H4 (cell line): ENCODE measurements around the gene SCN4B. TPM values are rescaled to one million over a fixed set of nuclear protein-coding genes. Genes with fewer than 3 reads are reported as not detected.

Experiments
- DNase-seq: peaks from one replicate; pipeline ENCODE4 v3.0.0-alpha.2; 2015; ENCODE audit warnings: low spot score
- total RNA-seq: library from RNA; depleted of rRNA; stranded (reverse); fragments of >200 nt; shearing (Covaris generic); gene quantifications from 2 replicates; pipeline ENCODE4 v1.2.3, GENCODE V29; 2014

The SCN4B gene
- total RNA-seq, 1 experiment from 2014 or later: 2.5 TPM

- DNase-seq: no peak
Measured at GRCh38 chr11:118129471-118130172, 23.0 kb downstream of the SCN4B start.

- no peak for DNase-seq
Measured at GRCh38 chr11:118128721-118129470, 23.7 kb downstream of the SCN4B start.

- DNase-seq: no peak
Measured at GRCh38 chr11:118128310-118128709, 24.3 kb downstream of the SCN4B start.

GRCh38 chr11:118126082-118126838, 26.4 kb downstream of the SCN4B start:
- DNase-seq: no peak

GRCh38 chr11:118124929-118125535, 27.6 kb downstream of the SCN4B start:
- no peak for DNase-seq

- no peak for DNase-seq
Measured at GRCh38 chr11:118120793-118121192, 31.8 kb downstream of the SCN4B start.

- DNase-seq: no peak
Measured at GRCh38 chr11:118117790-118118601, 34.6 kb downstream of the SCN4B start.

GRCh38 chr11:118115048-118115447, 37.6 kb downstream of the SCN4B start:
- no peak for DNase-seq

GRCh38 chr11:118114266-118114665, 38.4 kb downstream of the SCN4B start:
- no peak for DNase-seq

GRCh38 chr11:118112711-118113430, 39.8 kb downstream of the SCN4B start:
- DNase-seq: no peak

GRCh38 chr11:118111744-118112035, 40.9 kb downstream of the SCN4B start:
- no peak for DNase-seq

- DNase-seq: no peak
Measured at GRCh38 chr11:118111019-118111743, 41.4 kb downstream of the SCN4B start.

- no peak for DNase-seq
Measured at GRCh38 chr11:118109231-118109630, 43.4 kb downstream of the SCN4B start.

- no peak for DNase-seq
Measured at GRCh38 chr11:118108513-118108912, 44.1 kb downstream of the SCN4B start.

GRCh38 chr11:118106789-118107335, 45.8 kb downstream of the SCN4B start:
- DNase-seq: peak; percentile 28

GRCh38 chr11:118105657-118106305, 46.8 kb downstream of the SCN4B start:
- no peak for DNase-seq

- DNase-seq: no peak
Measured at GRCh38 chr11:118104491-118104890, 48.1 kb downstream of the SCN4B start.

GRCh38 chr11:118102721-118103261, 49.8 kb downstream of the SCN4B start:
- DNase-seq: no peak

GRCh38 chr11:118100691-118101232, 51.9 kb downstream of the SCN4B start:
- no peak for DNase-seq
